Heart left ventricle (tissue), 16 donors: Measurements from ENCODE around the gene RBM20. TPM values are rescaled to one million over a fixed set of nuclear protein-coding genes. Genes with fewer than 3 reads are reported as not detected.

Experiments
- ATAC-seq, 4 donors: fragments of 200-7000 bp; cut with Tn5 transposase; one replicate each; pipeline ENCODE4 v1.9.1; 2020 to 2022; ENCODE audit warnings: moderate library complexity in 4 of 4, mild to moderate bottlenecking in 3 of 4, moderate number of reproducible peaks in 1 of 4
- DNase-seq, 5 donors: peaks; one replicate each; pipeline ENCODE4 v3.0.0-alpha.2; 2020
- H3K27ac ChIP-seq, 12 donors: fragments of 200-600 bp; sonication (generic) in 4 of 12; one replicate each; pipeline versions ENCODE4 v1.5.0 to v1.8.0; 2016 to 2022; ENCODE audit warnings: mild to moderate bottlenecking in 2 of 12
- H3K27me3 ChIP-seq, 9 donors: fragments of 200-600 bp; sonication (generic) in 2 of 9; one replicate each; pipeline versions ENCODE4 v1.5.1 to v1.8.0; 2016 to 2022; ENCODE audit warnings: mild to moderate bottlenecking in 3 of 9
- H3K36me3 ChIP-seq, 9 donors: fragments of 200-600 bp; sonication (generic) in 2 of 9; one replicate each; pipeline versions ENCODE4 v1.5.0 to v1.8.0; 2018 to 2022; ENCODE audit warnings: mild to moderate bottlenecking in 2 of 9
- H3K4me1 ChIP-seq, 12 donors: fragments of 200-600 bp; sonication (generic) in 4 of 12; one replicate each; pipeline versions ENCODE4 v1.5.0 to v1.8.0; 2016 to 2022; ENCODE audit warnings: mild to moderate bottlenecking in 3 of 12
- H3K4me3 ChIP-seq, 12 donors: fragments of 200-600 bp; sonication (generic) in 4 of 12; one replicate each; pipeline versions ENCODE4 v1.5.0 to v1.8.0; 2017 to 2022; ENCODE audit warnings: mild to moderate bottlenecking in 9 of 12, moderate library complexity in 4 of 12
- H3K9me3 ChIP-seq, 12 donors: fragments of 200-600 bp; sonication (generic) in 4 of 12; one replicate each; pipeline versions ENCODE4 v1.5.0 to v1.8.0; 2016 to 2022; ENCODE audit warnings: mild to moderate bottlenecking in 1 of 12
- POLR2A ChIP-seq, 2 donors: fragments of 450-650 bp; IDR thresholded peaks; one replicate each; pipeline ENCODE4 v1.6.1; 2017; ENCODE audit warnings: antibody characterized with exemption in 2 of 2, mild to moderate bottlenecking in 2 of 2, moderate library complexity in 2 of 2
- WGBS, 4 donors: extraction: QIAGEN DNeasy Blood & Tissue Kit in 2 of 4; methylation state at CpG; one replicate each; pipeline versions ENCODE4 v1.1.5 to v1.1.7; 2013 to 2018; 5-methylcytosine and 5-hydroxymethylcytosine counted together
- intact Hi-C, 10 donors: fragments of 100-400 bp; cut with DNase I; formaldehyde crosslinking; loops; one replicate each; pipeline versions ENCODE4 v1.11.1 to v1.14.2; 2022
- polyA plus RNA-seq, 2 donors: library from polyadenylated mRNA; stranded (reverse); fragments of 200-250 nt; gene quantifications; one replicate each; pipeline ENCODE4 v1.2.3, GENCODE V29; 2013
- total RNA-seq, 9 donors: library from RNA; depleted of rRNA in 2 of 9; stranded (reverse); fragments of >200 nt in 2 of 9; fragmentation: NEBNext Ultra II Directional in 3 of 9; extraction: Animal tissue kit (Norgen Biotek cat#: 25700) in 3 of 9; gene quantifications; one replicate each; pipeline versions ENCODE4 v1.1.0 to v1.2.4, GENCODE V29; 2016 to 2023
- TF ChIP-seq, protein P1 (sequence below), 12 donors: fragments of 200-600 bp; sonication (generic) in 4 of 12; IDR thresholded peaks; one replicate each; pipeline versions ENCODE4 v1.5.0 to v1.8.0; 2018 to 2022; ENCODE audit warnings: antibody characterized with exemption in 12 of 12, mild to moderate bottlenecking in 5 of 12
- donor health status: ischemic (EF 13 %, LVEDD 7.1; RV severe dilation, severe dysfunction).
- donor health status: healthy with polysubstance abuse.
- donor health status: DM: no; HTN: yes; CAD: no.
- donor health status: DM: no; HTN: no; CAD: no.
- donor health status: ischemic (EF 25% LVEDD 6.9; RV normal size, moderate dysfunction).
- donor health status: ischemic (EF 25% LVEDD 5.7; RV mildly dilated, moderate dysfunction).
- donor health status: healthy.
- donor health status: DM: yes; HTN: yes; CAD: no.
- donor health status: ischemic (EF 35%, LVEDD 5.7; RV mildly dilated, moderate dysfunction).
- donor health status: nonischemic (EF 11% LVEDD 7.7; RV severe dilation, severe dysfunction).
- donor health status: DM: yes; HTN: yes; CAD: no.
- donor health status: PGD.
- donor health status: ischemic (EF 29% LVEDD 5.4; RV normal size, mild dysfunction).
- donor health status: nonischemic (EF 23%, LVEDD 6.1; RV moderate dilation, normal function).

RBM20 gene
- total and polyA plus RNA-seq, 11 donors = 29.9 to 152 (median 91.2) TPM

DNA sequence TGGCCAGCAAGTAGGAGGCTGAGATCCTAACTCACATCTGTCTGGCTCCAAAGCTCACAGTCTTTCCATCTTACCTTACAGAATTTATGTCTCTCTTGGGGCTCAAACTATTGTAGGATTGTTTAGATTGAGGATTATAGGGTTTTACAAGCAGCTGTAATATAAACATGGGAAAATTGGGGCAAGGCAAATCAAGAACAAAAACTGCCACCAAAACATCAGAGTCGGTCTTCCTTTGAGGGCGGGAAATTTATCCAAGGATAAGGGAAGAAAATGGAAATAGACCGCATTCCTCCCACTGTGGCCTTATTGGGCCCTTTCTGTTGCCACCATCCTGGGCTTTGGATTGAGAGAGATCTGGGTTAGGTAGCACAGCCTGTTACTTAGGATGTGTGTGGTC, 22.5 kb downstream of the RBM20 start:
- Histone ChIP-seq H3K36me3 (no peaks in the 10 kb centered on the region), H3K27me3 (peaks cover 0 to 5% (median 0%) of the 10 kb centered on the region in 9 donors), H3K4me1 (peaks cover 0 to 67% (median 17%) of the 10 kb centered on the region in 12 donors), H3K27ac (peak overlapping the region; percentile 67 to 97 (median 88)), H3K4me3 (no peak overlapping the region), H3K9me3 (no peaks in the 10 kb centered on the region)
- TF ChIP-seq, protein P1, sequence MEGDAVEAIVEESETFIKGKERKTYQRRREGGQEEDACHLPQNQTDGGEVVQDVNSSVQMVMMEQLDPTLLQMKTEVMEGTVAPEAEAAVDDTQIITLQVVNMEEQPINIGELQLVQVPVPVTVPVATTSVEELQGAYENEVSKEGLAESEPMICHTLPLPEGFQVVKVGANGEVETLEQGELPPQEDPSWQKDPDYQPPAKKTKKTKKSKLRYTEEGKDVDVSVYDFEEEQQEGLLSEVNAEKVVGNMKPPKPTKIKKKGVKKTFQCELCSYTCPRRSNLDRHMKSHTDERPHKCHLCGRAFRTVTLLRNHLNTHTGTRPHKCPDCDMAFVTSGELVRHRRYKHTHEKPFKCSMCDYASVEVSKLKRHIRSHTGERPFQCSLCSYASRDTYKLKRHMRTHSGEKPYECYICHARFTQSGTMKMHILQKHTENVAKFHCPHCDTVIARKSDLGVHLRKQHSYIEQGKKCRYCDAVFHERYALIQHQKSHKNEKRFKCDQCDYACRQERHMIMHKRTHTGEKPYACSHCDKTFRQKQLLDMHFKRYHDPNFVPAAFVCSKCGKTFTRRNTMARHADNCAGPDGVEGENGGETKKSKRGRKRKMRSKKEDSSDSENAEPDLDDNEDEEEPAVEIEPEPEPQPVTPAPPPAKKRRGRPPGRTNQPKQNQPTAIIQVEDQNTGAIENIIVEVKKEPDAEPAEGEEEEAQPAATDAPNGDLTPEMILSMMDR (IDR thresholded peaks at IDR 0.05) = no peak
- no peak for TF ChIP-seq POLR2A (IDR thresholded peaks at IDR 0.05)
- ATAC-seq (no peak), DNase-seq (no peak)
- 74 to 85% (median 81%) methylated on average over 3 of the region's 3 CpGs for WGBS, 4 donors
- intact Hi-C loops = no loop called here

DNA sequence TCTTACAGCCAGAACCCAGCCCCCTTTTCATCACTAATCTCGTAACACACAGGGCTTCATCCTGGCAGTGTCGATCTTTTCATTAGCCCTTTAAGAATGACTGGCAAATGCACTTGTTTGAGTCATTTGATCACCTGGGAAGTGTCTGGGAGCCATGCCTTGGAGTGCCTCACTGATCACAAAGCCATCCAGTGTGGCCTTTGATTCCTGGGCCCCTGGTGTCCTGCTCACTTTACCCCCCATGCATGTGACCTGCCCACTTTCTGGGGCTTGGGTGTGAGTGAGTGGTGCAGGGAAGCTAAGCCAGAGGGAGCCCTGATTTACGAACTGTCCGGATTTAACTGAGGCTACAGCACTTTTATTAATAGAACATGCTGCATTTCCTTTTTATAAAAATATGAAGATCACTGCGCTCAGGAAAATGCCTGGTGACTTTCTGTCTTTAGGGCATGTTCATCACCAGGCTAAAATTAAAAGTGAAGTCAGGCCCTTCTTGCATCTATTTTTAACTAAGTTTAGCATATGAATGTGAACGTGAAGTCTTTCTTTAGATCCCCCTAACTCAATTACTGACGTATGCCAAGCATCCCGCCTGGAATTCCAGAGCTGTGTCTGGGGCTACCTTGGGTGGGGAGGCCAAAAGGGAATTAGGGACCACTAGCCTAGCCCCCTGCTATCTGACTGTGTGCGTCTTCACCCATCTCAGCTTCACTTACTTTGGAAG, 23.6 kb downstream of the RBM20 start:
- peak overlapping the region; percentile 67 to 97 (median 88) for H3K27ac ChIP-seq
- H3K9me3 ChIP-seq = no peaks in the 10 kb centered on the region
- intact Hi-C loops = no loop called here
- peak; percentile 66 to 80 (median 70) for ATAC-seq
- 28 to 44% (median 33%) methylated on average over 9 of the region's 9 CpGs for WGBS, 4 donors
- H3K4me3 ChIP-seq = peak overlapping the region in 2 of 12 donors; percentile 1 to 13
- H3K27me3 ChIP-seq = peaks cover 0 to 5% (median 0%) of the 10 kb centered on the region in 9 donors
- peak in 1 of 5 donors; percentile 47 for DNase-seq
- TF ChIP-seq POLR2A (IDR thresholded peaks at IDR 0.05) = no peak
- TF ChIP-seq, protein P1 (IDR thresholded peaks at IDR 0.05) = no peak
- H3K4me1 ChIP-seq = peaks cover 0 to 68% (median 22%) of the 10 kb centered on the region in 12 donors
- no peaks in the 10 kb centered on the region for H3K36me3 ChIP-seq

DNA sequence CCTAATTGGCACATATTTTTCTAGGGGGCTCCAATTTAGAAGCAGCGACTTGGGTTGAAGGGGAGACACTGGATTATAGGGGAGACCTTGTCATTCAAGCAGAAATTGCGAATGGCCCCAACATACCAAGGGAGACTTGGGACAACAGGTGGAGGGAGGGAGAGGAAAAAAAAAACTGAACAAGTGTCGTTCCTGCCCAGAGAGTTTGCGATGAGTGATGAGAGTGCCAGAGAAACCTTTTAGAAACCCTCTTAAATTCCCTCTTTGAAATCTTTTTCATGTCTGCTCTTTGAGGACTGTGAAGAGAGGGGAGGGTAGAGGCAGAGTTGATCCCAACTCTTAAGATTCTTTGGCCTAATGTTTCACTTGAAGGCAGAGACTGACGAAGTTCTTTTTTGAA, 24.3 kb downstream of the RBM20 start:
- peaks cover 0 to 69% (median 25%) of the 10 kb centered on the region in 12 donors for H3K4me1 ChIP-seq
- peak overlapping the region; percentile 67 to 97 (median 88) for H3K27ac ChIP-seq
- WGBS, 4 donors = 43 to 48% (median 45%) methylated on average over 5 of the region's 5 CpGs
- ATAC-seq (no peak), DNase-seq (no peak)
- TF ChIP-seq, protein P1 (IDR thresholded peaks at IDR 0.05) = no peak
- peaks cover 0 to 5% (median 0%) of the 10 kb centered on the region in 9 donors for H3K27me3 ChIP-seq
- H3K36me3 ChIP-seq = no peaks in the 10 kb centered on the region
- no peaks in the 10 kb centered on the region for H3K9me3 ChIP-seq
- intact Hi-C loops = no loop called here
- no peak overlapping the region for H3K4me3 ChIP-seq

DNA sequence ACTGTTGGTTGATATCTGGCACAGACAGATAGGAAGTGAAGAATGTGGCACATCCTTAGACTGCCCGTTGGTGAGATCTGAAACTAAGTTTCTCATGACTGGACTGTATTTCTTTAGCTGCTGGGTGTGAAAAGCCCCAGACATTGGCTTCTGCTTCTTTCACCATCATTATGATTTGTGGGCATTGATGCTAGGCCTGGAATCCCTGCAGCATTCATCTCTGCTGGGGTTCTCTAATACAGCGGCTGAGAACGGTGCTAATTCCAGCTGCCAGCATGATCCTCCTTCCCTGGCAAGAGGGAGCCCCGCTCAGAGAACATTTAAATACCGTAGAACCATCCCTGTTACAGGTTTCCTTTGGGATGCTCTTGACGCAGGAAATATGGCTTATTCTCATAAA, 26.2 kb downstream of the RBM20 start:
- H3K36me3 ChIP-seq = no peaks in the 10 kb centered on the region
- WGBS, 4 donors = 51 to 64% (median 56%) methylated on average over 6 of the region's 6 CpGs
- intact Hi-C loops = loop anchor here in 4 of 10 donors (5.0 to 10.0 kb wide), 2 partner anchors 58 to 224 kb away; no protein-coding TSS in a partner anchor
- peaks cover 0 to 77% (median 25%) of the 10 kb centered on the region in 12 donors for H3K4me1 ChIP-seq
- H3K27ac ChIP-seq = peak overlapping the region in 9 of 12 donors; percentile 12 to 97 (median 88)
- H3K4me3 ChIP-seq = no peak overlapping the region
- ATAC-seq (no peak), DNase-seq (no peak)
- H3K9me3 ChIP-seq = no peaks in the 10 kb centered on the region
- peaks cover 0 to 5% (median 0%) of the 10 kb centered on the region in 9 donors for H3K27me3 ChIP-seq
- TF ChIP-seq, protein P1 (IDR thresholded peaks at IDR 0.05) = no peak
- no peak for TF ChIP-seq POLR2A (IDR thresholded peaks at IDR 0.05)
